ENCODE data around the gene FGF23.
"Not testable (repeated sequence)": the region's sequence is repeated elsewhere in the genome, so short reads cannot be mapped to it uniquely, and the experiment has no call there.

The FGF23 gene

DNA sequence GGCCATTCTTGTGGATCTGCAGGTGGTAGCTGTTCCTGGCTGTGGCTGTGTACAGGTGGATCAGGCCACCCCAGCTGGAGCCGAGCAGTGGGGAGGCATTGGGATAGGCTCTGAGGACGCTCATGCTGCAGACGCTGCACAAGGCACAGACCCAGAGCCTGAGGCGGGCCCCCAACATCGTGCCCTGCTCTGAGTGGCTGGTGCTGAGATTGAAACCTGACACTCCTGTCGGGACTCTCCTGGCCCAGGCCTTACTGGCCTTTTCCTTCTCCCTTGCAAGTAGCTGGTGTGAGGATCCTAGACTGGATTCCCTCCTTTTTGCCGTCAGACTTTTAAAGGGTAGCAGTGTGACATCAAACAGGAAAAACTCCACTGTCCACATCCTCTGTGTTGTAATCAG is at the start of gene FGF23:
FGF23 (minus strand) TSS at position 308 of the 400 bp plus-strand sequence; CDS start at position 178, 130 bp downstream.
- FAIRE-seq = no peak

DNA sequence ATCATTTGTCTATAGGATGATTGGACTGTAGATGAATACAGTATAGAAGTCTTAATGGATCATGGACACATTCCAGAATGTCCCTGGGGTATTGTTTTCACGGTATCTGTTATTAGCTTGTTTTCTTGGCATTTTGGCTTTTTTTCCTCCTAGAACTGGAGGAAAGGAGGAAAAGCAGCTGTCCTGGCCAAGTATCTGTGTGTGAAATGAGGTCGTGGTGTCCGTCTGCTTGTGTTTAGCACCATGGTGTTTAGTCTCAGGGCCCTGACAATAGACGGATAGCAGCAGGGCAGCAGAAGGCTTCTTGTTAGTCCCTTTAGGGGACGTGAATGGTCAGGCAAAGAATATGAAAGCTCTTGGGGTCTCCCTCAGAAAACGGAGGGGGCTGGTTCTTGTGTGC is 44.9 kb upstream of the FGF23 start:
- FAIRE-seq = no peak

DNA sequence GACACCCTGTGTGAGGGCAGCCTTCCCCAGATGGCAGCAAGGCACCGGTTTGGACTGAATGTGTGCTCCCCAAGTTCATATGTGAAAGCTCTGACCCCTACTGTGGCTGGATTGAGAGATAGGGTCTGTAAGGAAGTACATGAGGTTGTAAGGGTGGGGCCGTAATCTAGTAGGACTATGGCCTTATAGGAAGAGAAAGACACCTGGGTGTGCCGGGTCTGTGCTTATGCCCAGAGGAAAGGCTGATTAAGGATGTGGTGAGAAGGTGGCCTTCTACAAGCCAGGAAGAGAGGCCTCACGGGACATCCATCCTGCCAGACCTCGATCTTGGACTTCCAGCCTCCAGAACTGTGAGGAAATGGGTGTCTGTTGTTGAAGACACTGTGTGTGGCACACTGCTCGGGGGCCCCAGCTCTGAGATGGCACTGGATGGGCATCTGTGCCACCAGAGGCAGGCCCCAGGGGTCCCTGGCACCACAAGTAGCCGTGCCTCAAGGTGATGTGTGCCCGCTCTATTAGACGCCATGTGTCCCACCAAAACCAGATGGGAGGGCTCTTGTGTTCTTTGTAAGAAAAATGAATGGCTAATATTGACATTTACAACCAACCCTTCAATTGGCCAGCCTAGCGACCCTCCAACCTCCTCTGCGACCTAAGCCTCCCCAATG is 44.1 kb upstream of the FGF23 start:
- no peak for FAIRE-seq

DNA sequence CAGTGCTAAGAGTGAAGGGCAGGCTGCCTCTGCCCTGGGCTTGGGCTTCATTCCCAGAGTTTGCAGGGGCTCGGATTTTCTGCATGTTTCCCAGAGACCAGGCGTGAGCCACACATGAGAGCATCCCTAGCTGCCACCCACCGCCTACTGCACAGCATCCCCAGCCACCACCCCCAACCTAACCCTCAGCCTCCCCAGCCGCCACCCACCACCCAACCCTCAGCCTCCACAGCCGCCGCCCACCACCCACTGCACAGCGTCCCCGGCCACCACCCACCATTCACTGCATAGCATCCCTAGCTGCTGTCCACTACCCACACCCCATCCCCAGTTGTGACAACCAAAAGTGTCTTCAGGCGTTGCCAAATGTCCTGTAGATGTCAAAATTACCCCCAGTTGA is 43.5 kb upstream of the FGF23 start:
- no peak for FAIRE-seq

DNA sequence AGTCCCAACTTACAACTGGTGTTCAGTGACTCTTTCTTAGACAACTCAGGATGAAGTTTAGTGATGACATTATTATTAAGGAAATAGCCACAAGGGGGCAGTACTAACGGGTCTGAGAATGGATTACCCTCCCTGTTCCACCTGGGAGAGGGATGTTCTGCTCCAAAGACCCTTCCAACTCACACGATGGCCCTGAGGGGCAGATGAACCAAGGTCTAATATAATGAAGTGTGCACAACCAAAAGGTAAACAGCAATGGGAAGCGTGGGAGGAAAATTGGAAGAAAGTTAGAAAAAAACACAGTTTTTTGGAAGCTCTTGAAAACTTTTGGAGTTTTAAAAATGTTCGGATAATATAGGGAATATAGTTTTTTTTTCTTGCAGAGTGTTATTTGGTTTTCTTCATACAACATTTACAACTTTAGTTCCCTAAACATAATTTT is 42.1 kb upstream of the FGF23 start:
- FAIRE-seq = no peak

DNA sequence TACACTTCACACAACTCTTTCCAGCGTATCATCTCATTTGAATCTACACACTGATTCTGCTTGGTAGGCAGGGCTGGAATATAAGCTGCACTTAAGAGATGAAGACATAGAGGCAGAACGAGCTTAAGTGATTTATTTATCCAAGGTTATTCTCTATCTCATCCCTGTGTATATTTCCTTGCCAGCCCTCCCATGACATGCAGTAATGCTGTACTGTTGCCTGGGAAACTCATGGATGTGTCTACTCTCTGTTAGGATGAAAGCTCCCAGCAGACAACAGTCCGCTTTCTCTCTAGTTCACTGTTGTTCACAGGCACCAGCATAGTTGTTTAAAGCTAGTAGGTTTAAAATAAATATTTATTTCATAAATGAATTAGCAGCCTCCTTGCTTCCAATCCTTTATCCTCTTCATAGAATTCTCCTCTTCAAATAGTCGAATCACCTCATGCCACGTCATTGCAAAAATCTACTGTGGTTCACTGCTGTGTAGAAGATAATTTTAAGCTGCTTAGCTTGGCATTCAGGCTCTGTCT is 40.7 kb upstream of the FGF23 start:
- no peak for FAIRE-seq

DNA sequence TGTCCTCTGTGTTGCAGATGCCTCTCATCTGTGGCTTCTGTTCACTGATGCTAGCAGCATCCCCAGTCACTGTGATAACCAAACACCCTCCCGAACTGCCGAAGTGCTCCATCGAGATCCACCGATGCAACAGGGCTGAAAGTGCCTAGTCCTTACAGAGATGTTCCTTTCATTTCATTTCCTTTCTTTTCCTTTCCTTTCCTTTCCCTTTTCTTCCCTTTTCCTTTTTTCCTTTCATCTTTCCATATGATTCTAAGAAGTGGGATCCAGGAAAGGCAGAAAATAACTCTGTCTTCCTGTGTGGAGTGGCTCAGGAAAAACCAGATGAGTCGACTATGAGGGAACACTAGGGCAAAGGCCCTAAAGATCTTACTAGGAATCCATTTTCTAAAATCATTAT is 39.4 kb upstream of the FGF23 start:
- no peak for FAIRE-seq

DNA sequence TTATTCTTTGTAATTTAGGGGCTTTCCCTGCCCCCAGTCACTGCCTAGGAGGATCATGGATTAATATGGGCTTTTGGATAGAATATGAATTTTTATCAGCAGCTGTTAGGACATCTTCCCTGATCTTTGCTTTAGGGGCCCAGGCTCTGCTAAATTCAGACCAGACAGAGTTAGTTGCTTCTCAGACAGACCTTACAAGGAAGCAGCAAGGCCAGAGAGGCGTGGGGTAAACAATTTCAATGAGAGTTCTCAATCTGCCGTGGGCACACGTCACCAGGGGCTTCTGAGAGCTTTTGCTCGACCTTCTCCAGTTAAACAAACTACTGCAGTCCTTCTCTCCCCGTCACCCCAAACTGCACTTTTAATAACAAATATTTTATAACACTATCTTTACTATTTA is 38.4 kb upstream of the FGF23 start:
- no peak for FAIRE-seq

DNA sequence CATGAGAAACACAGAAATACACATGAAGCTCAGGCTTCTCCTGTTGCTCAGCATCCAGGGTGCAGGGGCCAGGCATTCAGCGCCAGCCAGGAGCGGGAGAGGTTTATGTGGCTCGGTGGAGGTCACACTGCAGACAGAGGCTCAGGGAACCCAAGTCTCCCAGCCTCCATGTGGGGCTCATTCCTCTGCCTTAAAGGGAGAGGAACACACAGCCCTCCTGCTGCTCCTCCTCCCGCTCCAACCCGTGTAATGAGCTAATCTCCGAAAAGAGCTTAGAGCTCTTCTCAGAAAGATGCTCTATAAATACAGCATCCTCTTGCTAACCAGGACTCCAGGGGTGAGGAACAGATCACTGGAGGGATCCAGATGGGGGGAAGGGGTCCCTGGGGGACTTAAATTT is 37.9 kb upstream of the FGF23 start:
- no peak for FAIRE-seq

DNA sequence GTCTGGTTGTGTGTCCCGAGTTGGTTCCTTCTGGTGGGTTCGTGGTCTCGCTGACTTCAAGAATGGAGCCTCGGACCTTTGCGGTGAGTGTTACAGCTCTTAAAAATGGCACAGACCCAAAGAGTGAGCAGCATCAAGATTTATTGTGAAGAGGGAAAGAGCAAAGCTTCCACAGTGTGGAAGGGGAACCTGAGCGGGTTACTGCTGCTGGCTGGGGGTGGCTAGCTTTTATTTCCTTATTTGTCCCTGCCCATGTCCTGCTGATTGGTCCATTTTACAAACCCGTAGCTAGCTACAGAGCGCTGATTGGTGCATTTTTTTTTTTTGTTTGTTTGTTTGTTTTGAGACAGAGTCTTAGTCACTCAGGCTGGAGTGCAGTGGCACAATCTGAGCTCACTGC is 36.8 kb upstream of the FGF23 start:
- no peak for FAIRE-seq

DNA sequence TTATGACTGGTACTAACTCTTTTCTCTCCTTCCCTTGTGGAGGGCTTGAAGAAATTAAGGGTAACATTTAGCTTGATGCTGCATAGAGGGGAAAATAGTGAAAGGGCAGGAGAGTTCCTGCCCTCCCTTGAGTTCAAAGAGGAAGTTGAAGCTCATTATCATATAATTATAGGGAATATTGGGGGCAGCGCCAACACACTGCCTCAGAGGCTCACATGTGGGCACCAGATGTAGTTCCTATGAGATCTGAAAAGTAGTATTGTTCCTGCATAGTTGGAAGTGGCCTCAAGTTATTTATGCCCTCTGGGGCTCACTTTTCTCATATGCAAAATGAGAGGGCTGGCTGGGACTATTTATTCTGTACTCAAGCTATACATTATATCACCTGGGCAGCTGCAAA is 33.0 kb upstream of the FGF23 start:
- FAIRE-seq = no peak

DNA sequence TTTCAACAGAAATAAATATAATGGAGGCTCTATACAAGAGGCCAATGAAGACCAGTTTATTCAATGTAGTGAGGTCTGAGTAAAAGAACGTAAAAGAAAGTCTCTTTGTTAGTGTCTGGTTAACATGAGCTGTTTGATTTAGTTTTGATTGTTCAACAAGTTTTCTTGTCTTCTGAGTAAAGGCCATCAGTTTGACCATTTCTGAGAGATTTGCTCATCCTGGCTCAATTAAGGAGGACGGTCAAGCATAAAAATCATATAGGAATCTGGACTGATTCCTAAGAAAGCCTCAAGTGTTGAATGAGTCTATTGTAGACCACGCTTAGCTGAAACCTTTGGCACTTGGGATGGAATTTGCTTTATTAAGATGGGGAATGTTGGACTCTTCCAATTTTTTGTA is 32.5 kb upstream of the FGF23 start:
- FAIRE-seq = no peak

DNA sequence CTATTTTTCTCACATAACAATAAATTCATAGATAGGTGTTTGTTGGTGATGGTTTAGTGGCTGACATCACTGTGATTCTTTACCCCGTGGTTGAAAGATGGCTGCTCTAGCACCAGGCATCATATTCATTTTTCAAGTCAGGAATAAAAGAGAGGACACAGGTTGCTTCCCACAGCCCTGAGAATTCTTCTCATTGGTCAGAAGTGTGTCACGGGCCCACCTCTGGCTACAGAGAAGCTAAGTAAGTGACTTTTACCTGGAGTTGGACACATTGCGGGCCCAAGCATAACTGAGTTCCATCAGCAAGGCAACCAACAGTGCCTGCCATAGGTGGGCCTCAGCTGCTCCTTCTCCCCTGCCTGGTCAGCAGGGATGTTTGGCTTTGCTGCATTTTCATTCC is 27.6 kb upstream of the FGF23 start:
- FAIRE-seq = no peak

DNA sequence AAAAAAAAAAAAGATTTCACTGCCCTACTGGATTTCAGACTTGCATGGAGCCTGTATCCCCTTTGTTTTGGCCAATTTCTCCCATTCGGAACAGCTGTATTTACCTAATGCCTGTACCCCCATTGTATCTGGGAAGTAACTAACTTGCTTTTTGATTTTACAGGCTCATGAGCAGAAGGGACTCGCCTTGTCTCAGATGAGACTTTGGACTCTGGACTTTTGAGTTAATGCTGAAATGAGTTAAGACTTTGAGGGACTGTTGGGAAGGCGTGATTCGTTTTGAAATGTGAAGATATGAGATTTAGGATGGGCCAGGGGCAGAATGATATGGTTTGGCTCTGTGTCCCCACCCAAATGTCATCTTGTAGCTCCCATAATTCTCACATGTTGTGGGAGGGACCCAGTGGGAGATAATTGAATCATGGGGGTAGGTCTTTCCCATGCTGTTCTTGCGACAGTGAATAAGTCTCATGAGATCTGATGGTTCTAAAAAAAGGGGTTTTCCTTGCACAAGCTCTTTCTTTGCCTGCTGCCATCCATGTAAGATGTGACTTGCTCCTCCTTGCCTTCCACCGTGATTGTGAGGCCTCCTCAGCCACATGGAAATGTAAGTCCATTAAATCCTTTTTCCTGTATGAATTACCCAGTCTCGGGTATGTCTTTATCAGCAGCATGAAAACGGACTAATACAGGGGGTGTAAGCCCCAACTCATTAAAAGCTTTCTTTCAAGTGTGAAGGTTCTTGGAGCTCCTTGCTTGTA is 25.5 kb upstream of the FGF23 start:
- FAIRE-seq = not testable (repeated sequence)

DNA sequence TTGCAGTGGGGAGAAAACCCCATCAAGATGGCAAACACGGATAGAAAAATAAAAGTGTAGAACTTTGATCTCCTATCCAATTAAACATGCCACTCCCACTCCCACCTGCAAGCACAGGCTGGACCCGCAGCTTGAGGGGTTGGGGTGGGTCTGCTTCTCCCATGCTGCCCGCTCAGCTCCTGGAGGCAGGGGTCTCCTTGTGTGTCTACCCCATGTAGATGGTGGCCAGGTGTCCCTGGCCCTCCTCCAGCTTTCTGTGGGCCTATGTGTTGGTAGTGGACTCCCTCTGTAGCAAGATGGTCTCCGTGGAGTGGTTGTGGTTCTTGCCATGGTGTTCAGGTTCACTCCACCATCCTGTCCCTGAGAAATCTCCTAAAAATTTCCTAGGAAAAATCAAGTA is 23.5 kb upstream of the FGF23 start:
- FAIRE-seq = no peak

DNA sequence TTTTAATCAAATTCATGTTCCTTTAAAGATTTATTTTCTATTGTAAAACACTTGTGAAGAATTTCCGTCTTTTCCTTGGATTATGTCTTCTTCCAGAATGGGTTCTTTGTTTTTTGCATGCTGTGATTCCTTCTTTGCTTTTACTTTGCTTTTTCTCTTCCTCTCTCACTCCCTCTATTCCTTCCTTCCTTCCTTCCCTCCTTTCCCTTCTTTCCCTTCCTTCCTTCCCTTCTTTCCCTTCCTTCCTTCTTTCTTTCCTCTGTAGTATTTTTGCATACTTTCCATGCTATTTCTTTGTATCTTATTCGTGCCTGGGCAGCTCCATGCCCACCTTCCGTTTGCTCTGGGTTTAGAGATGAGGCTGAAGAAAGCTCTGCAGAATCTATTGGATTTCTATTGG is 21.6 kb upstream of the FGF23 start:
- no peak for FAIRE-seq

DNA sequence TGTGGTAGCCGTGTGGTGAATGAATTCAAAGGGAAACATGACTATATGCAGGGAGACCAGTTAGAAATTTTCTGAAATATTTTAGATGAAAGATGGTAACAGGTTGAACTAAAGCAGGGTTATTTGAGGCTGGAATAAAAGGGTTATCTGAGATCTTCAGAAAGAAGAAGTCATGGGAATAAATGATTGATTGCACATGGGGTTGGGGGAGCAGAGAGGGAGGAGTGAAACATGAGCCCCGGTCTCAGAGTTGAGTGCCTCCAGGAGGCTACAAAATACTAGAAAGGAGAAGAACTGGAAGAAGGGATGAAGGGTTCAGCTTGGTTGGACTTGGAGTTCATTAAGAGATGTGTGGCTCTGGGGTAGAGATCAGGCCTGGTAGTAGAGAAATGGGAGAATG is 16.3 kb upstream of the FGF23 start:
- FAIRE-seq = no peak

DNA sequence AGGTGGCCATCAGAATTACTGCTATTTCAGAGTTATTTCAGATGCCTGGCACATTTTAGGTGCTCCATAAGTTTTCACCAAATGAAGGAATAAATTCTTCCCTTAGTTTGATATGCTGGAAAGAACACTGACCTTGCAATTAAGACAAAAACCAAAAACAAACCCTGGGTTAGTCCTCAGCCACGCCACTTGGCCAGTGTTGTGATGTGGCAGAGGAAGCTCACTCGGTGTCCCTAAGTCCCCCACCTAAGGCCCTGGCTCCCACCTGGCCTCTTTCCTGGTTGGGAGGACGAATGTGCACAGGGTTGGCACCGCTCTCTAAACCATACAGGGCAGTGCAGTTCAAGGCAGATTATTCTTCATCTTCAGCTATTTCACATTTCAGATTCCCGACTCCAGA is 13.7 kb upstream of the FGF23 start:
- no peak for FAIRE-seq

DNA sequence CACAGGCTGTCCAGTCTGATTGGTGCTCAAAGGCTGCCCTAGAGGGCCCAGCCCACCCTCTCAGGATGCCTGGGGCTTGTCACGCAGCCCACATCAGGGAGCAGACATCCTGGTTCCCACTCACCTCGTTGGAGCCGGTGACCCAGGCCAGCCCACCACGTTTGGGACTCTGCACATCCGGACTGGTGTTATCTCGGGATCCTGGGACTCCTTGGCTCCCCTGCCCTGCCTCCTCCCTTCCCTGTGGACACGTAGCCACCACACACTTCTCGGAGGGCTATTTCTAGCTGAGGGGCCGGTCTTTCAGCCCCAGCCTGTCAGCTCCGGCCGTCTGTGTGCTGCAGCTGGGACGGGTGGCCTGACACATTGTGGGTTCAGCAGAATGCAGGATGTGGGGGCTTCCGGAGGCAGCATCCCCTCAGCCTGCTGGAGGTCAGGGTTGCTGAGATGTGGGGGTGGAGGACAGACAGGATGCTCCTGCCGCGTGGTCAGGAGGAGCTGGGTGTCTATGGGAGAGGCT is 12.8 kb upstream of the FGF23 start:
- FAIRE-seq = no peak

DNA sequence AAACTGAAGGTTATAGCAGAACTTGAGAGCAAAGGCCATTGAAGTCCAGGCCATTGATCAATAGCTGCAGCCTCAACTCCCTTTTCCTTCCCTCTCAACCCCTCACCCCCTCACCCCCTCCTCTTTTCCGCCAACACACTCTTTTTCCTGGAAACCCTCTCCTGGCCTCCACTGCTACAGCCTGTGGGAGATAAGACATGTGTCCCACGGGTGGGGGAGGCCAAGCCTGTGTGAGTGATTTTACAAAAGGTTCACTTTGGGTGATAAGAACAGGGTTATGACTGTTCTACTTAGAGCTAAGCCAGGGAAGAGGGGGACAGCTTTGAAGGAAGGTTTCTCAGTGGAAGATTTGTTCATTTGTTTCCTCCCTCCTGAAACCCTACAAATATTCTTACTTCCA is 9.2 kb upstream of the FGF23 start:
- no peak for FAIRE-seq

DNA sequence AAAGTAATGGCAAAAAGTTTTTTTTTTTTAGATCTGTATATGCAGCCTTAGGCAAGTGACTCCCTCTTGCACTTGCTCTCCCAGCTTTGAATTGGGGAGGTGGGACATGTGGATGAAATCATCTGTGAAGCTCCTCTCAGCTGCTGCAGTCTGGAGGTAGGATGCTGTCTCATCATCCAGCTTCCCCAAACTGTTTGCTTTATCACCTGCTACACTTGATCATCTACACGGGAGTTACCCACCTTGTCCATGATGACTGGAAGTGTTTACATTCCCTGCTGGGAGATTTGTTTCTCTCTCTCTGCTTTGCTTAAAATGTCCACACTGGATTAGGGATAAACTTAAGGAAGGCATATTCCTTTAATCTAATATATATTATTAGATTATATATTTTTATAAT is 8.5 kb upstream of the FGF23 start:
- no peak for FAIRE-seq

DNA sequence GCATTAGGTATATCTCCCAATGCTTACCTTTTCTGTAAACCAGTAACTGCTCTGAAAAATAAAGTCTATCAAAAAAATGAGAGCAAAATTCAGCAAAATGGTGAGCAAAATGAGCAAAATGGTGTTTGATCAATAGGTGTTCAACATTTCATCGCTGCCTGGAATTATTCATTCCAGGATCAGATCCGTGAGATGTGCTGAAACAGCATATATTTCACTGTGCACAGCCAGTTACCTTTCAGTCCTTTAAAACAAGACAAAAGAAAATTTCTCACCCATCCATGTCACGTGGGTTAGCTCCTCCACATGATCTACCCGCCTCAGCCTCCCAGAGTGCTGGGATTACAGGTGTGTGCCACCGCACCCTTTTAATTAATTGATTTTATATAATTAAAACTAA is 8.1 kb upstream of the FGF23 start:
- FAIRE-seq = no peak

DNA sequence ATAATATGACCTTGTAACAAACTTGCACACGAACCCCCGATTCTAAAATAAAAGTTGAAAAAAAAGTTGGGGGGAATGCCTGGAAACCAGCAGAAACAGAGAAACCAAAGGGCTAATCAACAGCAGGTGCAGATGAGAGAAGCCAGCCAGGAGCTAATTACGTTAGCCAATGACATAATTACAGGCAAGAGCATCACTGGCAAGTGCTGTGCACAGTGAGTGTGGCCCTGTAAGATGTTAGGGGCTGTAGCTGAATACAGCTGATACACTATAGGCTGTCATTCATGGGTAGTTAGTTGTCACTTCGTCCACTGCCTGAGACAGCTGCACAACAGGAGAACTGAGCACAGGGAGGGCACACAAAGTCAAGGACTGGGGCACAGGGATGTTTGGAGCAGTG is 7.3 kb upstream of the FGF23 start:
- no peak for FAIRE-seq

DNA sequence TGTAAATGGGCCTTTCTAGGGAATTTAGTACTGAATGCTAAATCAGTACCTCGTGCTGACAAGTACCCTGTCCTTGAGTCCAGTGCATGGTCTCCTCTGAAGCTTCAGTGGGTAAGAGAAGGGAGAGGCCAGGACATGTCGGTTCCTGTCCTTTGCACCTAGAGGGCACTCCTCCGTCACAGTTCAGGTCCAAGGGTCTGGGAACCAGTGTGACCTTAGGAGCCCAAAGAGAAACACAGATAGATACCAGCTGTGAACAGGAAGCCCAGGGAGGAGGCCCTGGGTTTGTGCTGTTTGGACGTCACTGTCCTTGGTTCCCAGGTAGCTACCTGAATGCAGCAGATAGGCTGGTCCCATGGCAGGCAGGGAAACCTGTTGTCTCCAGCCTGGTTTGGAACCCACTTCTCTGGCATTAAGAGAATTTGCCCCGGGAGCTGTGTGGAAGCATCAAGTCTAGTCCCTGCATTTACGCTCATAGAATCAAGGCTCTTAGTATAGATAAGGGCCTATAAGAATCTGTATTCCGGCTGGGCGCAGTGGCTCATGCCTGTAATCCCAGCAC is 3.9 kb upstream of the FGF23 start:
- no peak for FAIRE-seq

Data from endometrium (tissue), 2 donors.